Ascending aorta (tissue), 2 donors: ENCODE results near the gene ARHGAP27. TPM values are rescaled to one million over a fixed set of nuclear protein-coding genes. Genes with fewer than 3 reads are reported as not detected.

Source experiments
- DNase-seq, 2 donors: peaks; one replicate each; pipeline ENCODE4 v3.0.0-alpha.2; 2019; ENCODE audit warnings: low spot score in 2 of 2
- H3K27ac ChIP-seq, 2 donors: fragments of 200-600 bp; sonication (generic); one replicate each; pipeline ENCODE4 v1.5.1; 2016 to 2017; ENCODE audit warnings: mild to moderate bottlenecking in 1 of 2
- H3K27me3 ChIP-seq: fragments of 200-600 bp; sonication (generic); one replicate; pipeline ENCODE4 v1.5.1; 2017
- H3K36me3 ChIP-seq, 2 donors: fragments of 200-600 bp; sonication (generic); one replicate each; pipeline ENCODE4 v1.5.1; 2016
- H3K4me1 ChIP-seq, 2 donors: fragments of 200-600 bp; sonication (generic); one replicate each; pipeline ENCODE4 v1.5.1; 2016 to 2017; ENCODE audit warnings: mild to moderate bottlenecking in 1 of 2
- H3K4me3 ChIP-seq, 2 donors: fragments of 200-600 bp; sonication (generic); one replicate each; pipeline ENCODE4 v1.5.1; 2016 to 2017; ENCODE audit warnings: mild to moderate bottlenecking in 1 of 2
- H3K9me3 ChIP-seq, 2 donors: fragments of 200-600 bp; sonication (generic); one replicate each; pipeline ENCODE4 v1.5.1; 2016
- intact Hi-C: fragments of 100-400 bp; cut with DNase I; formaldehyde crosslinking; loops from one replicate; pipeline ENCODE4 v1.15.1; 2023
- total RNA-seq: library from RNA; depleted of rRNA; stranded (reverse); fragments of >200 nt; gene quantifications from one replicate; pipeline ENCODE4 v1.1.0, GENCODE V29; 2016
- TF ChIP-seq, protein P1 (sequence below), 3 experiments: fragments of 200-600 bp in 2 of 3; fragments of 450-650 bp in 1 of 3; sonication (generic) in 2 of 3; IDR thresholded peaks; one replicate each; pipeline ENCODE4 v1.5.1; 2016 to 2019; ENCODE audit warnings: antibody characterized with exemption in 3 of 3, mild to moderate bottlenecking in 1 of 3, moderate library complexity in 1 of 3

The ARHGAP27 gene
- total RNA-seq, 1 donor from 2014 or later: 80.6 TPM

DNA sequence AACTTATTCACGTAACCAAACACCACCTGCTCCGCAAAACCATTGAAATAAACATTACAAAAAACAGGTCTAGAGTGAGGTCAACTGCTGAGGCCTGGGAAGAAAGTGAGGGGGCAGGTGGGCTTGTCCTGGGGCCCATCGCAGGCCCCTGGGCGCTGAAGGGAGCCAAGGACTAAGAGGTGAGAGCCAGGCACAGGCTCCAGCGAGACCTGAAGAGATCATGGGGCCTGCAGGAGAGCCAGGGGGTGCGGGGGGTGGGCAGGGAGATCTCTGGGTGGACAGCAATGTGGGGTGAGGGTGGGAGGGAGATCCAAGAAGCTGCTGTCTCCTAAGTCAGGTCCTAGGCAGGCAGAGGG lies 7.9 kb downstream of the ARHGAP27 start:
- no peak overlapping the region for H3K27ac ChIP-seq
- TF ChIP-seq, protein P1, sequence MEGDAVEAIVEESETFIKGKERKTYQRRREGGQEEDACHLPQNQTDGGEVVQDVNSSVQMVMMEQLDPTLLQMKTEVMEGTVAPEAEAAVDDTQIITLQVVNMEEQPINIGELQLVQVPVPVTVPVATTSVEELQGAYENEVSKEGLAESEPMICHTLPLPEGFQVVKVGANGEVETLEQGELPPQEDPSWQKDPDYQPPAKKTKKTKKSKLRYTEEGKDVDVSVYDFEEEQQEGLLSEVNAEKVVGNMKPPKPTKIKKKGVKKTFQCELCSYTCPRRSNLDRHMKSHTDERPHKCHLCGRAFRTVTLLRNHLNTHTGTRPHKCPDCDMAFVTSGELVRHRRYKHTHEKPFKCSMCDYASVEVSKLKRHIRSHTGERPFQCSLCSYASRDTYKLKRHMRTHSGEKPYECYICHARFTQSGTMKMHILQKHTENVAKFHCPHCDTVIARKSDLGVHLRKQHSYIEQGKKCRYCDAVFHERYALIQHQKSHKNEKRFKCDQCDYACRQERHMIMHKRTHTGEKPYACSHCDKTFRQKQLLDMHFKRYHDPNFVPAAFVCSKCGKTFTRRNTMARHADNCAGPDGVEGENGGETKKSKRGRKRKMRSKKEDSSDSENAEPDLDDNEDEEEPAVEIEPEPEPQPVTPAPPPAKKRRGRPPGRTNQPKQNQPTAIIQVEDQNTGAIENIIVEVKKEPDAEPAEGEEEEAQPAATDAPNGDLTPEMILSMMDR (IDR thresholded peaks at IDR 0.05): no peak
- no peaks in the 10 kb centered on the region for H3K9me3 ChIP-seq
- no peak for DNase-seq
- no peaks in the 10 kb centered on the region for H3K27me3 ChIP-seq
- H3K4me1 ChIP-seq: peaks cover 7 to 10% of the 10 kb centered on the region in 2 donors
- no peak overlapping the region for H3K4me3 ChIP-seq
- H3K36me3 ChIP-seq: no peaks in the 10 kb centered on the region
- intact Hi-C loops: no loop called here

DNA sequence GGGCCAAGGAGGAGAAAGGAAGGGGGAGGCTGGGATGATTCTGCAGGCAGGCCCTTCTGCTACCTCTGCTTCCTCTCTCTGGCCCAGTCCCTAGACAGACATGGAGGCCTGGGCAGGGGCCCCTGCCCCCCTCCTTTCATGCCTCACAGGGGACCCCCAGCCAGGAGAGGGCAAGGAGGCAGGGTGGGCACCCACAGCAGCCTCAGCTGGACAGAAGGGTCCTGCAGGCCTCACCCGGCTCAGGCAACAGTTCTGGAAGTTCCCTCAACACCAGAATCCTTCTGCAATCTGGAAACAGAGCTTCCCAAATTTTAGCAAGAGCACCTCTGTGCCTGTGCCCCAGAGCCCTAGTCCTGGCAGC lies 8.7 kb downstream of the ARHGAP27 start:
- no peak overlapping the region for H3K27ac ChIP-seq
- no peaks in the 10 kb centered on the region for H3K36me3 ChIP-seq
- no peak overlapping the region for H3K4me3 ChIP-seq
- TF ChIP-seq, protein P1 (IDR thresholded peaks at IDR 0.05): no peak
- intact Hi-C loops: no loop called here
- peaks cover under 1 to 6% of the 10 kb centered on the region in 2 donors for H3K4me1 ChIP-seq
- no peaks in the 10 kb centered on the region for H3K27me3 ChIP-seq
- no peaks in the 10 kb centered on the region for H3K9me3 ChIP-seq
- DNase-seq: no peak

DNA sequence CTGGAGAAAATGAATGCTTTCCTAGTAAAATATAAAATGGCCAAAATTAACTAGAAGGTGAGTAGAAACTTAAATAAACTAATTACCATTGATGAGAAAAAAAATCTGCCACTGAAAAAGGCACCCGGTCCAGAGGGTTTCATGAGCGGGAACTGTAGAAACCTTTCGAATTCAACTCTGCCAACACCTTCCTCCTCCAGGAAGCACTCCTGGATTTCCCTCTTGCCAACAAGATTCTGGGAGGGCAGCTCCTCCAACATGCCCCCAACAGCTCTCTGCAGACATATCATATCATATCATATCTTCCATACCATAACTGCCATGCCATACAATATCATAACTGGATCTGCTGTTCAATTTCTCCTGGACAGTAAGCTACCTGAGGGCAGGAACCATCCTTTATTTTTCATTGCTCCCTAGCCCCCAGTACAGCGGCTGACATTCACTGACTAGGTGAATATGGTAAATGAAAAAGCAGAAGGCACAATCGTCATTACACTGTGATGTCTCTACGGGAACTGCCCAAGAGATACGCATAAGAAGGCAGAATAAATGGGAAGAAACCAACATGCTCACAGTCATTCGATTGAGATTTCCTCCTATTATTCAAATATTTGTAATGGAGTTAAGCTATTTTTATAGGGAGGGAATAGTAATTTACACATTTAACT lies 9.2 kb downstream of the ARHGAP27 start:
- DNase-seq: no peak
- no peak overlapping the region for H3K27ac ChIP-seq
- H3K9me3 ChIP-seq: no peaks in the 10 kb centered on the region
- H3K4me3 ChIP-seq: no peak overlapping the region
- no peaks in the 10 kb centered on the region for H3K36me3 ChIP-seq
- TF ChIP-seq, protein P1 (IDR thresholded peaks at IDR 0.05): no peak
- H3K27me3 ChIP-seq: no peaks in the 10 kb centered on the region
- intact Hi-C loops: no loop called here
- peaks cover 0 to 3% of the 10 kb centered on the region in 2 donors for H3K4me1 ChIP-seq

DNA sequence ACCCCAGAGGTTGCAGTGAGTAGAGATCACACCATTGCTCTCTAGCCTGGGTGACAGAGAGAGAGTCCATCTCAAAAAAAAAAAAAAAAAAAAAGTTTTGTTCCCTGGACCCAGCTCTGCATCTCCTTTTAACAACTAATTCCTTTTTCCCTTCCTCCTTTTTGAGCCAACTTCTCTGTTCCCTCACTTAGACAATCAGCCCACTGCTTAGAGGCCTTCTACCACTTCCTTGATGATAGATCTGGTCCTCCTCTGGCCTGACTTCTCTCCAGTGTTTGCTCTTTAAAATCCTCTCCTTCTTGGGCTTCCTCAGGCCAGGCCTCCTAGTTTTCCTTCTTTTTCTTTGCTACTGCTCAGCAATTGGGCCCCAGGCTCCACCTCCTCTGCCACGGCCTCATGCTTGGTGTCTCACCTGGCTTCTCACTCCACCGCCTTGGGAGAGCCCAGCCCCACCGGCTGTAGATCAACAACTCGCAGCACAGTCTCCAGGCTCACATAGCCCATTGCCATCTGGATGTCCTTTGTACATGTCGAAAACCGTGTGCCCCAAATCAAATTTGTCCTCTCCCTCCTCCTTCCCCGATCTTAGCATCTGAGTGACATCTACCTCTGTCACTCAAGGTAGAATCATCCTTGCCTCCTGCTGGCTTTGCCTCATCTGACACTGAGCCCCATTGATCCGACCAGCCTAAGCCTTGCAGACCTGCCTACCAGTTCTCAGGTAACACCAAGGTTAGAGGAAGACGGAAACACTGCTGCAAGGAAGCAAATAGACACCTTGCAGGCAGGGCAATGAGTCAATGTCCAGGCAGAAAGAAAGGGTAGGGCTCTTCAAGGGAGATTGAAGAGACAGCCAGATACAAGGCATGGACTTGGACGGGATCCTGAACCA lies 17.4 kb downstream of the ARHGAP27 start:
- TF ChIP-seq, protein P1 (IDR thresholded peaks at IDR 0.05): no peak
- intact Hi-C loops: no loop called here
- Histone ChIP-seq H3K27me3 (no peaks in the 10 kb centered on the region), H3K27ac (no peak overlapping the region), H3K4me1 (no peaks in the 10 kb centered on the region), H3K4me3 (no peak overlapping the region), H3K36me3 (no peaks in the 10 kb centered on the region), H3K9me3 (no peaks in the 10 kb centered on the region)
- no peak for DNase-seq

DNA sequence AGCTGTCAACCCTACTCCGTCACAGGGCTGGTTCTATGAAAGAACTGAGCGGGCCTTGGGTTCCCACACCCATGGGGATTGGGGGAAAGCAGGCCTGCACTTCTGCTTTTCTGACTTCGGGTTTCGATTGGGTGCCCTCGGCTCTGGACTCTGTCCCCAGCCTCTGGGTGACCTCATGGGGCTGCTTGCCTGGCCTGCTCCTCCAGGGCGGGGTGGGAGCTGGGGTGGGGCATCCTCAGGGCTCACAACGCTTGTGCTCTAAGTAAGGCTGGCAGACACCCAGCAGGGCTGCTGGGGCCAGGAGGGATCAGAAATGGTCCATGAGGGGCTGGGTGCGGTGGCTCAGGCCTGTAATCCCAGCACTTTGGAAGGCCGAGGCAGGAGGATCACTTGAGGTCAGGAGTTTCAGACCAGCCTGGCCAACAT lies 19.2 kb downstream of the ARHGAP27 start:
- Histone ChIP-seq H3K27me3 (no peaks in the 10 kb centered on the region), H3K9me3 (no peaks in the 10 kb centered on the region), H3K36me3 (no peaks in the 10 kb centered on the region), H3K4me1 (no peaks in the 10 kb centered on the region), H3K27ac (no peak overlapping the region), H3K4me3 (no peak overlapping the region)
- TF ChIP-seq, protein P1 (IDR thresholded peaks at IDR 0.05): no peak
- intact Hi-C loops: no loop called here
- no peak for DNase-seq
